Endothelial cell of umbilical vein (primary cell): ENCODE measurements around the gene DHX15. TPM values are rescaled to one million over a fixed set of nuclear protein-coding genes. Genes with fewer than 3 reads are reported as not detected.

ENCODE experiments used
- BruUV-seq: library from RNA; stranded (reverse); fragments of 400-500 nt; replicated peaks from 2 replicates; lab custom pipeline; 2021; lab: Mats Ljungman, UMichigan
- CTCF ChIA-PET: fragments of 300-600, 350-600 bp; sonication (Branson Sonifier 250); formaldehyde crosslinking; loops from one replicate; lab custom pipeline; 2021; ENCODE audit warnings: antibody characterized with exemption, inconsistent platforms; lab: Charles Lee
- POLR2A ChIA-PET: fragments of 300-600, 350-600 bp; sonication (Branson Sonifier 250); formaldehyde crosslinking; loops from one replicate; lab custom pipeline; 2021; ENCODE audit warnings: antibody characterized with exemption, inconsistent platforms; lab: Charles Lee
- DNase-seq: peaks from one replicate; pipeline ENCODE4 v3.0.0-alpha.2; 2011; ENCODE audit warnings: low read depth, low spot score
- FAIRE-seq: peaks from 2 replicates; lab custom pipeline; 2011; peaks lifted over from hg19 to GRCh38; lab: Jason Lieb, UNC
- H2AFZ ChIP-seq: 2 replicates; pipeline ENCODE4 v1.6.0; 2012; ENCODE audit warnings: low read depth, low read length, control low read depth, inconsistent platforms
- H3K27ac ChIP-seq: 2 replicates; pipeline ENCODE4 v1.5.1; 2011; ENCODE audit warnings: low read depth, mild to moderate bottlenecking, control low read depth, low read length, moderate library complexity; ENCODE audit not compliant: insufficient read depth
- H3K27me3 ChIP-seq, 2 experiments: 2 replicates each; pipeline versions ENCODE4 v1.6.0 to v1.6.1; 2011; ENCODE audit warnings: low read length in 2 of 2, mixed read lengths in 1 of 2; ENCODE audit not compliant: control insufficient read depth in 2 of 2, insufficient read depth in 2 of 2
- H3K36me3 ChIP-seq, 2 experiments: 2 replicates in 1 of 2; 3 replicates in 1 of 2; pipeline ENCODE4 v1.5.1; 2011; ENCODE audit warnings: low read length in 2 of 2, mild to moderate bottlenecking in 1 of 2, moderate library complexity in 1 of 2; ENCODE audit not compliant: control insufficient read depth in 2 of 2, insufficient read depth in 2 of 2; ENCODE audit errors: extremely low read depth in 1 of 2
- H3K4me1 ChIP-seq: 3 replicates; pipeline ENCODE4 v1.5.1; 2011; ENCODE audit warnings: mild to moderate bottlenecking, low read length; ENCODE audit not compliant: control insufficient read depth, insufficient read depth; ENCODE audit errors: extremely low read depth
- H3K4me2 ChIP-seq: 2 replicates; pipeline ENCODE4 v1.6.1; 2011; ENCODE audit warnings: low read length, control low read depth, mixed read lengths; ENCODE audit not compliant: insufficient read depth
- H3K4me3 ChIP-seq, 3 experiments: fragments of 200-600 bp in 1 of 3; sonication (generic), shearing (Covaris generic) in 1 of 3; replicated peaks in 1 of 3; 2 replicates each; pipeline ENCODE4 v1.5.1; 2011 to 2016; ENCODE audit warnings: control low read depth in 3 of 3, low read length in 3 of 3, mild to moderate bottlenecking in 2 of 3, inconsistent platforms in 1 of 3, low read depth in 1 of 3, moderate library complexity in 1 of 3; ENCODE audit not compliant: insufficient read depth in 1 of 3
- H3K79me2 ChIP-seq: 2 replicates; pipeline ENCODE4 v1.6.0; 2012; ENCODE audit warnings: low read length, inconsistent platforms; ENCODE audit not compliant: control insufficient read depth, insufficient read depth
- H3K9ac ChIP-seq: replicated peaks from 2 replicates; pipeline ENCODE3; 2011; ENCODE audit warnings: low read length, control low read depth; ENCODE audit not compliant: insufficient read depth; ENCODE audit errors: extremely low read depth
- H3K9me1 ChIP-seq: replicated peaks from 3 replicates; pipeline ENCODE4 v1.6.0; 2011; ENCODE audit warnings: mild to moderate bottlenecking, low read length; ENCODE audit not compliant: control insufficient read depth, insufficient read depth; ENCODE audit errors: extremely low read depth
- H3K9me3 ChIP-seq: replicated peaks from 2 replicates; pipeline ENCODE4 v1.5.1; 2012; ENCODE audit warnings: low read length, inconsistent platforms; ENCODE audit not compliant: control insufficient read depth, insufficient read depth
- H4K20me1 ChIP-seq: replicated peaks from 2 replicates; pipeline ENCODE3; 2011; ENCODE audit warnings: mild to moderate bottlenecking, low read length; ENCODE audit not compliant: control insufficient read depth, insufficient read depth; ENCODE audit errors: extremely low read depth
- CTCF ChIP-seq, 2 donors: IDR thresholded peaks; 1 replicate in 1 of 2; 2 replicates in 1 of 2; pipeline ENCODE4 v1.5.1; 2011; ENCODE audit warnings: low read length in 2 of 2, mild to moderate bottlenecking in 2 of 2, moderate library complexity in 2 of 2, control low read depth in 1 of 2, inconsistent platforms in 1 of 2, low read depth in 1 of 2; ENCODE audit not compliant: insufficient read depth in 1 of 2; ENCODE audit errors: extremely low read depth in 1 of 2
- EZH2 ChIP-seq: IDR thresholded peaks from 2 replicates; pipeline ENCODE4 v1.6.1; 2012; ENCODE audit warnings: borderline replicate concordance, low read depth, mild to moderate bottlenecking, moderate library complexity, low read length, inconsistent platforms; ENCODE audit not compliant: severe bottlenecking
- FOS ChIP-seq: IDR thresholded peaks from 2 replicates; pipeline ENCODE4 v1.6.1; 2011; ENCODE audit warnings: mild to moderate bottlenecking, low read length, moderate library complexity, borderline replicate concordance; ENCODE audit not compliant: insufficient read depth
- GATA2 ChIP-seq: IDR thresholded peaks from 2 replicates; pipeline ENCODE4 v1.7.0; 2011; ENCODE audit warnings: low read depth, mild to moderate bottlenecking, moderate library complexity, mixed read lengths, low read length; ENCODE audit not compliant: insufficient read length, insufficient read depth
- JUN ChIP-seq: IDR thresholded peaks from 2 replicates; pipeline ENCODE4 v1.6.1; 2011; ENCODE audit warnings: borderline replicate concordance, low read depth; ENCODE audit not compliant: insufficient read length, insufficient read depth
- MYC ChIP-seq: IDR thresholded peaks from one replicate; pipeline ENCODE4 v1.6.1; 2011; ENCODE audit warnings: mild to moderate bottlenecking, low read depth, low read length
- POLR2A ChIP-seq: IDR thresholded peaks from 2 replicates; pipeline ENCODE4 v1.6.1; 2012; ENCODE audit warnings: low read depth, mild to moderate bottlenecking, control low read depth, low read length
- POLR2AphosphoS5 ChIP-seq: IDR thresholded peaks from 2 replicates; pipeline ENCODE4 v1.6.1; 2012; ENCODE audit warnings: low read depth, mild to moderate bottlenecking, control low read depth, low read length, moderate library complexity; ENCODE audit not compliant: insufficient read depth
- dilution Hi-C: fragments of 300-500 bp; cut with MboI; formaldehyde crosslinking; loops from one replicate; pipeline ENCODE4 v1.15.0; 2019; ENCODE audit warnings: low sequenced_read_pairs; ENCODE audit not compliant: extremely low pct_ligation_motif_present
- intact Hi-C: fragments of 100-400 bp; cut with micrococcal nuclease; formaldehyde crosslinking; loops from one replicate; pipeline ENCODE4 v1.10.0; 2022
- polyA plus RNA-seq, 4 experiments: library from polyadenylated mRNA; depleted of rRNA in 3 of 4; stranded (reverse) in 3 of 4; unstranded in 1 of 4; fragments of >200 nt; gene quantifications; 2 replicates each; pipeline versions ENCODE4 v1.2.1 to v1.2.3, GENCODE V29; 2011 to 2012; ENCODE audit warnings: missing spikeins in 1 of 4
- total RNA-seq: library from RNA; stranded (reverse); gene quantifications from 2 replicates; pipeline ENCODE4 v1.2.3, GENCODE V29; 2021
- TF ChIP-seq, protein P1 (sequence below): IDR thresholded peaks from 2 replicates; pipeline ENCODE4 v1.6.1; 2011; ENCODE audit not compliant: insufficient read depth, insufficient read length

Gene DHX15
- total and polyA plus RNA-seq, 2 donors (not counting 3 experiments of a cell fraction or from before 2014, with no cell fraction given), result 72.3 to 152 TPM

- no peak for TF ChIP-seq POLR2A
- TF ChIP-seq GATA2, result no peak
- TF ChIP-seq, protein P1, sequence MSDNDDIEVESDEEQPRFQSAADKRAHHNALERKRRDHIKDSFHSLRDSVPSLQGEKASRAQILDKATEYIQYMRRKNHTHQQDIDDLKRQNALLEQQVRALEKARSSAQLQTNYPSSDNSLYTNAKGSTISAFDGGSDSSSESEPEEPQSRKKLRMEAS, result no peak
- no peak for TF ChIP-seq JUN
- TF ChIP-seq EZH2, result no peak
- TF ChIP-seq FOS, result no peak
- TF ChIP-seq POLR2AphosphoS5, result no peak
- no peak for TF ChIP-seq CTCF (IDR thresholded peaks at IDR 0.05; ENCODE audit: extremely low read depth in 1 of 2, insufficient read depth in 1 of 2, low read depth in 1 of 2, low read length in 2 of 2)
- TF ChIP-seq MYC, result no peak
- intact Hi-C loops, result no loop called here
- ChIA-PET CTCF (interaction anchor here (1.2 kb wide), 1 partner anchor 112 kb away, joined by 4 read pairs; no protein-coding TSS in a partner anchor), POLR2A (no interaction called here)
- H2AFZ ChIP-seq, result no peak overlapping the region
- dilution Hi-C loops, result no loop called here
- H4K20me1 ChIP-seq, result no peaks in the 10 kb centered on the region
- H3K79me2 ChIP-seq, result peaks cover 10% of the 10 kb centered on the region
- no peak for FAIRE-seq
- H3K4me1 ChIP-seq, result no peaks in the 10 kb centered on the region
- no peaks in the 10 kb centered on the region for H3K9me1 ChIP-seq
- BruUV-seq, result no TSS peak
- H3K27ac ChIP-seq, result no peak overlapping the region
- no peaks in the 10 kb centered on the region for H3K36me3 ChIP-seq
- H3K4me2 ChIP-seq, result no peak overlapping the region
- no peaks in the 10 kb centered on the region for H3K9me3 ChIP-seq
- DNase-seq, result no peak
- H3K9ac ChIP-seq, result no peak overlapping the region
- H3K27me3 ChIP-seq, result peaks cover 3 to 10% of the 10 kb centered on the region in 2 experiments
- H3K4me3 ChIP-seq, result no peak overlapping the region
These were observed 4.0 kb upstream of the DHX15 start for GRCh38 chr4:24588216-24588954.
